Stimulated activated CD4-positive, alpha-beta T cell treated with anti-CD3 and anti-CD28 coated beads, Interleukin-15, amount 100 ng/mL, for 24 hours (primary cell): ENCODE results near the gene SETD5.

Experiments
- DNase-seq: peaks from one replicate; pipeline ENCODE4 v3.0.0-alpha.2; 2020

Gene SETD5

GRCh38 chr3:9412293-9412692 lies 14.9 kb downstream of the SETD5 start:
- no peak for DNase-seq

DNA sequence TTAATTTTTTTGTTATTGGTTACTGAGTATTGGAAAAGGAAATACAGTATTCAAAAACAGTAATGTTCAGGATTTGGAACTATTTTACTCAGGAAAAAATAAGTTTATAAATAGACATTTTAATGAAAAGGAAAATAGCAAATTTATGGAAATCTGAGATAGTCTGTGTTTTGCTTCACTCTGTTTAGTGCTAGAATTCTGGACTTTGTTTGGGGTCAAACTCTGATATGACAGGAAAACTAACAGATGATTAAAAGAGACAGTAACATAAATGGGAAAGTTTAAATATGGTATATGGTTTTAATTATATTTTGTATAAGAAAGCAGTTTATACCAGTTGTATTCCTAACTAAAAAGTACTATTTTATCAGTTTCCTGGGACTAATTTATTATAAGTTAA lies 17.4 kb downstream of the SETD5 start:
- DNase-seq: no peak

DNA sequence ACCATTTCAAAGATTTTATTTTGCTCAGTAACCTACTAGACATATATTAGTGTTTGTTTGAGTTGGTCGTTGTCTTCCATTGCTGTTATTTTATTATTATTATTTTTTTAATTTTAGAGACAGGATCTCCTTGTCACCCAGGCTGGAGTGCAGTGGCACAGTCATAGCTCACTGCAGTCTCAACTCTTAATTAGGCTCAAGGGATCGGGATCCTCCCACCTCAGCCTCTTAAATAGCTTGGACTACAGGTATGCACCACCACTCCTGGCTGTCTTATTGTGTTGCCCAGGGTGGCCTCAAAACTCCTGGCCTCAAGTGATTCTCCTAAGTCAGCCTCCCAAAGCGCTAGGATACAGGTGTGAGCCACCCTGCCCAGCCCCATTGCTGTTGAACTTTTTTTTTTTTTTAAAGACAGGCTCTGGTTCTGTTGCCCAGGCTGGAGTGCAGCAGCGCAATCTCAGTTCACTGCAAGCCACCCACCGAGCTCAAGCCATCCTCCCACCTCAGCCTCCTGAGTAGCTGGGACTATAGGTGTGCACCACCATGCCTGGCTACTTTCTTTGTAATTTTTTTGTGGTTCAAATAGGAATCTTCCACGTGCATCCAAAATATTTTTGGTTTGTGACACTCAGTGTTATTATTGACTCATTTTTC lies 18.2 kb downstream of the SETD5 start:
- DNase-seq: no peak

DNA sequence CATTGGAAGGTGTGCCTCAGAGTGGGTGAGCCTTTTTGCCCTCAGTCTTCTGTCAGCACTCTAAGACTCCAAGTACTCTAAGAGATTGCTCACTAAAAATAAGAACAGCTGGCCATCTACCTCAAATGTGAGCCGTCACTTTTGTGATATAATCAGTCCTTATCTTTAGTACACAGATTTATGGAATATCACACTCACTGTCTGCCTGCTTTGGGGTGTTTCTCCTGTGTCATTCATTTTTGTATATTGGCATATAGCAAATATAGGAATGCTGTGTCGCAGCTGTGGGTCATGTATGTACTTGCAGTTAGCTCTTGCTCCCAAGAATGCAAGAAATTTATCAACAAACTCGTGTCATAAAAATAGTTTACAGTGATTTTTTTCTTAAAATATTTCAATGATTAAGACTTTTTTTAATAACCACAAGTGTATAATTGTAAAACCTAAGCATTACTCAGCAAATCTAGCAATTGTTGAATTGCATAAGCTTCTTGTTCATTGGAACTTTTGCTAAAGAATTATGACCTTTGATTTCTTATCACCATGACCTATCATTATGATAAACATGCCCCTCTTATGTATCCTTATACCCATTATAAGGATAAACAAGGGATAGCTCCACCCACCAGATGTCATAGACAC lies 18.8 kb downstream of the SETD5 start:
- no peak for DNase-seq

DNA sequence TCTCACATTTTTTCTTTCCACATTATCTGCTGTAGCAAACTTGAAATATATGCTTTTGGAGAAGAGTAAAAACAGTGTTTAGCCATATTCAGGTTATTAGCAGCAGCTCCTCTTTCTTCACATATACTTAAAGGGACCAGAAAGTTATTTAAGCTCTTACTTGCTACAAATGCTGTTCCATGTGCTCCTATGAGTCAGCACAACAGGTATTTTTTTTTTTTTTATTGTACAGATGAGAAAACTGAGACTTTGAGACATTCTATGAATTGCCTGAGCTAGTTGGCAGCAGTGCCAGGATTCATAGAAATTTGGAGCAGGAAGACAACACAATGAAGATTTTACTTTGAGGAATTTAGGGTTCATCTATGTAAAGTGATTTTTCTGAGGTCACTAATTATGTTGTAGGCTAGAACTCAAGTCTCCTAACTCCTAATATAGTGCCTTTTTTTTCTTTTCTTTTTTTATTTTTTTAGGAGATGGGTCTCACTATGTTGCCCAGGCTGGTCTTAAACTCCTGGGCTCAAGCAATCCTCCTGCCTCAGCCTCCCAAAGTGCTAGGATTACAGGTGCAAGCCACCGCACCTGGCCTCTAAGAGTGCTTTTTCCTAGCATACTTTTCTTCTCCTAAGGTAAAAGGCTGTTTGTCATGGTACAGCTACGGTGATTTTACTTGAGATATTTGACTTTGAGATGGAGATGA lies 23.6 kb downstream of the SETD5 start:
- DNase-seq: no peak

- no peak for DNase-seq
These were observed 25.5 kb downstream of the SETD5 start for GRCh38 chr3:9422712-9423424.

DNA sequence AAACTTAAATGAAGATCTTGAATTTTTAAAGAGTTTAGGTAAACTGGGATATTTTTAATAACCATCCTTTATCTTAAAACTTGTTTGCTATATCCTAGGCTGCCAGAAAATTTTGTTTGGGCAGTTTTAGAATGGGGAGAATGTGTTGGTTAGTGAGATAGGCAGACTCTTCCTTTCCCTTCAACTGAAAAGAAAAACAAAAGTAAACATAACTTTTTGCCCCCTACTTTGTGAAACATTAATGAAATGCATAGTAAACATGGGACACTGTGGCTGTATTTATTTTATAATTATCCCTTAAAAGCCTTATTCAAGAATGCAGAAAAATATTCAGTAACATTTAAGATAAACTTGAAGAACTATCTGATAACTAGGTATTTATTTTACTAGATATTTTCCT lies 31.0 kb downstream of the SETD5 start:
- no peak for DNase-seq

- DNase-seq: no peak
These were observed 33.3 kb downstream of the SETD5 start for GRCh38 chr3:9430733-9431132.

GRCh38 chr3:9433627-9434521 lies 36.5 kb downstream of the SETD5 start:
- DNase-seq: no peak

GRCh38 chr3:9435316-9435715 lies 37.9 kb downstream of the SETD5 start:
- DNase-seq: no peak

GRCh38 chr3:9439331-9439730 lies 41.9 kb downstream of the SETD5 start:
- DNase-seq: no peak

- DNase-seq: no peak
These were observed 44.2 kb downstream of the SETD5 start for GRCh38 chr3:9441501-9442221.

GRCh38 chr3:9448071-9448470 lies 50.7 kb downstream of the SETD5 start:
- no peak for DNase-seq

DNA sequence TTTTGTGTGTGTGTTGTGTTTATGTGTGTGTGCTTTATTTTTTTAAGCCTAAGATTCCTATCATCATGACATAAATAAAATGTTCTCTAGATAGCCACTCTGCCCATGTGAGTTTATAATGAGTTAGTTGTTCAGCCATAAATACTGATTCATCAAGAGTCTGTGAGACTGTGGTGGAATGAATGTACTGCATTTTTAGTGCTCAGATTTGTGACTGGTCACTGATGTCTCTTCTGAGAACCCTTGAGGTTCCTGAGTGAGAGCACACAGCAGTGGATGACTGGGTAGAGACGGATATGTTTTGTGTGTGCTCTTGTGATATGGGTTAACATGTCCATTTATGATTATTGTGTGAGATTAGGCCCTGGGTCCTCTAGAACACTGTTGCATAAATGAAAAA lies 51.2 kb downstream of the SETD5 start:
- DNase-seq: no peak

DNA sequence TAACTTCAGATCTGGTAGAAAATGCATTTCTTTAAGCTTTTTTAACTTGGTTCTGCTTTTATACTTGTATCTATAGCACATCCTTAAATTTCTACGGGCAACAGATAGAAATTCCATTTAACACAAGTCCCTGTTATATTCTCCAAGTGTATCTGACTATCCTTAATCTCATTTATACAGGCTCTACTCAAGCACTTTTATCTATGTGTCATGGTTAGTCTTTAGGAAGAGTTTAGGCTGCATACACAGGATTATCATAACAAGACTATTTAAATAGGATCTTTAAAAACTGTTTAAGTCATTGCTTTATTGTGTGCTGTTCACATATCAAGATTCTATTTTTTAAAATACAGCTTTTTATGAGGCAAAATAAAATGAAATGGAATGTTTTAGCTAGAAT lies 52.7 kb downstream of the SETD5 start:
- DNase-seq: no peak

DNA sequence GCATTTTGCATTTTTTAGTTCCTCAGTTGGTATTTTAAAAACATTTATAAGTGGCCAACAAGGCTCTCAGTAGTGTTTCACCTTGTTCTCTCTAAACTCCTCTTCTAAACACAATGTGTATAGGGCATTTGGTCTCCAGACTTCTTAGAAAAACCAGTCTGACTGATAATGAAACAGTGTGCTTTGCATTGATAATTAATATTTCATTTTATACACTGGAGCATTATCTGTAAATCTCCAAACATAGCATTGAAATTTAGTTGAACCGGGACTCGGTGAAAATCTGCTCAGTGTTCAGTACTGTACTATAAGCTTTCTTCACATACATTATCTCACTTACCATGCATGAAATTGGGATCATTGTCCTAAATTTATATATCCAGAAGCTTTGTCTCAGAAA lies 53.6 kb downstream of the SETD5 start:
- no peak for DNase-seq

GRCh38 chr3:9452417-9452816 lies 55.0 kb downstream of the SETD5 start:
- DNase-seq: no peak

GRCh38 chr3:9455596-9456131 lies 58.2 kb downstream of the SETD5 start:
- DNase-seq: no peak

- DNase-seq: no peak
These were observed 70.0 kb downstream of the SETD5 start for GRCh38 chr3:9467451-9467850.

- peak; percentile 32 for DNase-seq
These were observed 71.0 kb downstream of the SETD5 start for GRCh38 chr3:9468460-9468859.

- no peak for DNase-seq
These were observed 72.6 kb downstream of the SETD5 start for GRCh38 chr3:9469986-9470385.
